GM18502 (cell line): ENCODE results near the gene DVL3.

Source experiments
- ATAC-seq: cut with Tn5 transposase; IDR thresholded peaks from one replicate; pipeline ENCODE4 v1.9.1; 2021; ENCODE audit warnings: mild to moderate bottlenecking; ENCODE audit not compliant: unreplicated experiment, poor library complexity

DVL3 gene

DNA sequence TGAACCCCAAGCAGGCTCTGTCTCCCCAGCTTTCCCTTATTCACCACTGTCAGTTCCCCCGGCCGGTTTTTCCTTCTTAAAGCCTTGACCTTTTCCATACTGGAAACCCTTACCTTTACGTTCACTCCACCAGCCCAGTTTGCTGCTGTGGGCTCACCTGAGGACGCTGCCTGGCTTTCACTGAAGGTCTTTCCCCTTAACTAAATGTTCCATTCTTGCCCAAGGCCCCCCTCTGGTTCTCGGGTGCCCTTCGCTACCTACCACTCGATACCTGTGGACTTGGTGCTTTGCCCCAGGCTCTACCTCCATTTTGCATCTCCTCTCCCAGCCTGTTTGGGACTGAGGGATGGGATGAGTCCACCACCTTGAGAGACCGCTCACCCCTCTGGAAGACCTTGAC, 20.3 kb downstream of the DVL3 start:
- ATAC-seq: no peak

DNA sequence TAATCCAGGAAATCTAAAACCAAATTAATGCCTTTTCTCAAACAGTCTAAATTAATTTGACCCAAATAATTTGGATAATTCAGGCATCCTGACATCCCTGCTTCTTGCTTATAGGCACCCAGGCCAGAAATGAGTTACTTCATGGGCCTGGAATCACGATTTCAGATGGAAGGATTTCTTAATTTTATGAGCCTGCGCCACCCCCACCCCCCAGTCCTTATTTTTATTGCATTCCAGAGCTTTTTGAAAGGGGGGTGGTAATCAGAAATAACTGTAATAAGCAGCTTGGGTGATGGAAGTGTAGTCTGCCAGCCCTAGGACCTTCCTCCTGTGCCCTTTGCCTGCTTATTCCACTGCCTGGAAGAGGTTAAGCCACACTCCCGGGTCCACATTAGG, 20.8 kb downstream of the DVL3 start:
- no peak for ATAC-seq

DNA sequence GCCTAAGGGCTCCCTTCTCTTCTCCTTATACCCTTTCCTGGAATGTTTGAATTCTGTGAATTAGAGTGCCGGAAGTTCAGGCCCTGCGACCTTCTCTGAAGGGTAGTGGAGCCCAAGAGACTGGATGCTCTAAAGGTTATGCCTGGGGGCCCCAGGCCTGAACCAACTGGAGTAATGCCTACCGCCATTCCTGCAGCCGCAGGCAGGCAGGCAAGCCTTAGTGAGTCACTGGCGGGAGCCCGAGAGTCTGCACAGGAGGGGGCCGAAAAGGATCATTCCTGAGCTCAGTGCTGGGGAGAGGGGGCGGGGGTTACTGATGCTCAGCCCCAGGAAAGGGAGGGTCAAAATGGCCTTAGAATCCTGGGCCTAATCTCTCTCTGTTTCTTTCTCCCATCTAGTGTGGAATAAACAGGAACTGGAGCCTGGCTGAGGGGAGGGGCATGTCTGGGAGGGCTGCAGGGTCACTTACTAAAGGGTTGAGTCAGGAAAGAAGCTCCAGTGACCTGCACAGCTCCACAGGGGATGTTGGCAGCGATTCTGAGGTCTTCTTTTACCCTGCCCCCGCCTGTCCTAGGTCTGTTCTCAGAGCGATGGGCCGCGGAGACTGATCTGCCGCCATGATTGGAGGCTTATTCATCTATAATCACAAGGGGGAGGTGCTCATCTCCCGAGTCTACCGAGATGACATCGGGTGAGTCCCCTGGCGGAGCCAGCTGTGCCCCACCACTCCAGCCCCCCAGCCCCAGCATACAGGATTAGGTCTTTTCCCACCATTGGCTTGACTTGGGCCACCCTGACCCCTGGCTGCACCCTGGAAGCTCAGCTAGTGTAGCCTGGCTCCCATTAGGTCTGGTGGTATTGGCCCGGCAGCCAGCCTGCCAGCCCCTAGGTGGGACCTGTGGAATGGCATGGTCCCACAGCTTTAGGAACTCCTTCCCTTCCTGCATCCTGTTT, 21.5 kb downstream of the DVL3 start:
- ATAC-seq: no peak

DNA sequence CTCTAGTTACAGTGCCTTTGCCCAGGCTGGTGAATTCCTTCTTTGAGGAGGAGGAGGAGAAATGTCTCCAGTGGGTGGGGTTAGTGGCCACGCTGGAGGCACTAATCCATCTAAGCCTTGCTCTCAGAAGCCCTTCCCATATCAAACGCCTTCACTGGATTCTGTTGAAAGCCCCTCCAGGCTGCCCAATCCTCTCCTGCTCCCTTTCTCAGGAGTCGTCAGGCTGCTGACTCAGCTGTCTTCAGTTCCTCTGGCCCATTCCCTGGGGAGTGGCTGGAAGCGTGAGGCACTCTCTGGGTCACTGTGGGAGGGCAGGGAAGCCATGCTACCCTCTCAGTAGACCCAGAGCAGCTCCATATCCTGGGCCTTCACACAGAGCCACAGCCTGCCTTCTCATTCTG, 22.2 kb downstream of the DVL3 start:
- ATAC-seq: no peak

DNA sequence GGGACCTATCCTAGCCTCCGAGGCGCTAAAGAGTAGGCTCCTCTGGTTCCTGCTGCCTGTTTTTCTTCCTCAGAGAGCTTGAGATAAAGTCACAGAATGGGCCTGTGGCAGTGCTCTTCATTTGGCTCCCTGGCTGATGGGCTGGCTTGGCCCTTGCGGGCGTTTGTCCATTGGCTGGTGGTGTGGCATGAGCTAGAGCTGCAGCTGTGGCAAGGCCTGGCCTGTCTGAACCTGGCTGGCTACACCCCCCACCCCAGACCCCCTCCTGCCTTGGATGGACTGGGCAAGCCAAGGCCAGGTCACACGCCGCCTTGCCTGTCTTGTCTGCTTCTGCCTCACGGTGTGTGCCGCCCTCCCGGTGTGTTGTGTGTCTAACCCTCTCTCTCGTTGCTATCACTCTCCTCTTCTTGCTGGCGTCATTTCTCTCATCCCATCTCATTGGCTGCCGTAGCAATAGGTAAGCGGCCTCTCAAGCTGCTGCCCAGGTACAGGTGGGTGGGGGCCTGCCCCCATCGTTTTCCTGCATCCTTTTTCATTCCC, 22.7 kb downstream of the DVL3 start:
- no peak for ATAC-seq

DNA sequence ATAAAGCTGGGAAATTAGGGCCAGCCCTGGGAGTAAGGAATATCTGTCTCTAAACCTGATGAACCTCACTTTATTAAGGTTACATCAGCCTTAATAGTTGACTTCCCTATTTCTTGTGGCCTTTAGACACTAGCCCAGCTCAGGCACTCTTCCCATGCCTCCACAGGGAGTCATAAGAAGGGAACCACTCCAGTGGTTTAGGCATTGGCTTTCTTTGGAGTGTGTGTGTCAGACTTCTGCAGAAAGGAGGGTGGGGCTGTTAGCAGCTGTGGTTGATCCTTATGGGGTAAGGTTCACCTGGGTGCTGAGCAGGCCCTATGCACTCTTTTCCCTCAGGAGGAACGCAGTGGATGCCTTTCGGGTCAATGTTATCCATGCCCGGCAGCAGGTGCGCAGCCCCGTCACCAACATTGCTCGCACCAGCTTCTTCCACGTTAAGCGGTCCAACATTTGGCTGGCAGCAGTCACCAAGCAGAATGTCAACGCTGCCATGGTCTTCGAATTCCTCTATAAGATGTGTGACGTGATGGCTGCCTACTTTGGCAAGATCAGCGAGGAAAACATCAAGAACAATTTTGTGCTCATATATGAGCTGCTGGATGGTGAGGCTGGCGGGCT, 23.5 kb downstream of the DVL3 start:
- ATAC-seq: no peak

DNA sequence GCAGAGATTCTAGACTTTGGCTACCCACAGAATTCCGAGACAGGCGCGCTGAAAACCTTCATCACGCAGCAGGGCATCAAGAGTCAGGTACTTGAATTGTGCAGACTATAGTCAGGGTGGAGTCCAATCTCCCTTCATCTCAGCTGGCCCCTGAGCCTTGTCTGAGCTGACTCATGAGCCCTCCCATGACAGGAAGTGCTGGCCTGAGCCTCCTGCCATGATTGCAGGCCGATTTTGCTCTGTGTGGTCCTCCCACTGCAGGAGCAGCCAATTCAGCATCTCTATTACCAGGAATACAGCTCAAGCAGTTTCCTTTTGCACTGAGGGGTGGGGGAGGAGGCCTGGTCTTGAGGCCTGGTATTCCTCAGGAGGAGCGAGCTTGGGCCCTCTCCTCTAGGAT, 25.0 kb downstream of the DVL3 start:
- no peak for ATAC-seq

DNA sequence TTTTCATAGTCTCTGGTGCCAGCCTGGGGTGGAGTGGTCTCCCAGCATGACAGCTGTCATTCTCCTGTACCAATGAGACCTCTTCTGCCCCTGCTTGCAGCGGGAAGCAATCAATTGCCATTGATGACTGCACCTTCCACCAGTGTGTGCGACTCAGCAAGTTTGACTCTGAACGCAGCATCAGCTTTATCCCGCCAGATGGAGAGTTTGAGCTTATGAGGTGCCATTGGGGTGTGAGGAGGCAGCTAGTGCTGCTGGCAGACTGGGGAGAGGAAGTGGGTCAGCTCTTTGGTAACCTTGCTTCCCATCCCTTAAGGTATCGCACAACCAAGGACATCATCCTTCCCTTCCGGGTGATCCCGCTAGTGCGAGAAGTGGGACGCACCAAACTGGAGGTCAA, 26.4 kb downstream of the DVL3 start:
- no peak for ATAC-seq

DNA sequence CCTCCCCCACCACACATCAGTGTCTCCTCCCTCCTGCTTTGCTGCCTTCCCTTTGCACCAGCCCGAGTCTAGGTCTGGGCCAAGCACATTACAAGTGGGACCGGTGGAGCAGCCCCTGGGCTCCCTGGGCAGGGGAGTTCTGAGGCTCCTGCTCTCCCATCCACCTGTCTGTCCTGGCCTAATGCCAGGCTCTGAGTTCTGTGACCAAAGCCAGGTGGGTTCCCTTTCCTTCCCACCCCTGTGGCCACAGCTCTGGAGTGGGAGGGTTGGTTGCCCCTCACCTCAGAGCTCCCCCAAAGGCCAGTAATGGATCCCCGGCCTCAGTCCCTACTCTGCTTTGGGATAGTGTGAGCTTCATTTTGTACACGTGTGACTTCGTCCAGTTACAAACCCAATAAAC, 28.5 kb downstream of the DVL3 start:
- no peak for ATAC-seq

DNA sequence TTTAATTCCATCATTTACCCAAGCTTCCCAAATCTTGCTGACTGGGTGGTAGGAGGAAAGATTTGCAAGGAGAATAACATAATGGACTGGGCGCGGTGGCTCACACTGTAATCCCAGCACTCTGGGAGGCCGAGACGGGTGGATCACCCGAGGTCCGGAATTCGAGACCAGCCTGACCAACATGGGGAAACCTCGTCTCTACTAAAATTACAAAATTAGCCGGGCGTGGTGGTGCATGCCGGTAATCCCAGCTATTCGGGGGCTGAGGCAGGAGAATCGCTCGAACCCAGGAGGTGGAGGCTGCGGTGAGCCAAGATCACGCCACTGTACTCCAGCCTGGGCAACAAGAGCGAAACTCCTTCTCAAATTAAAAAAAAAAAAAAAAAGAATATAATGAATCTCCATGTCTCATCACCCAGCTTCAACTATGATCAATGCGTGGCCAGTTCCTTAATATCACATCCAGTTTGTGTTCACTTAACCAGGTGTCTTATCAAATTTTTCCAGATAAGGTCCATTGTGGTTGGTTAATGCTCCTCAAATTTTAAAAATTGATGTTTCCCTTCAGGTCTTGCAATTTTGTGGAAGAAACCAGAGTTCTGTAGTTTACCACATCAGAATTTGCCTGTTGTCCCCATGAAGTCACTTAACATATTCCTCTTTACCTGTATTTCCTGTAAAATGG, 29.5 kb downstream of the DVL3 start:
- no peak for ATAC-seq

DNA sequence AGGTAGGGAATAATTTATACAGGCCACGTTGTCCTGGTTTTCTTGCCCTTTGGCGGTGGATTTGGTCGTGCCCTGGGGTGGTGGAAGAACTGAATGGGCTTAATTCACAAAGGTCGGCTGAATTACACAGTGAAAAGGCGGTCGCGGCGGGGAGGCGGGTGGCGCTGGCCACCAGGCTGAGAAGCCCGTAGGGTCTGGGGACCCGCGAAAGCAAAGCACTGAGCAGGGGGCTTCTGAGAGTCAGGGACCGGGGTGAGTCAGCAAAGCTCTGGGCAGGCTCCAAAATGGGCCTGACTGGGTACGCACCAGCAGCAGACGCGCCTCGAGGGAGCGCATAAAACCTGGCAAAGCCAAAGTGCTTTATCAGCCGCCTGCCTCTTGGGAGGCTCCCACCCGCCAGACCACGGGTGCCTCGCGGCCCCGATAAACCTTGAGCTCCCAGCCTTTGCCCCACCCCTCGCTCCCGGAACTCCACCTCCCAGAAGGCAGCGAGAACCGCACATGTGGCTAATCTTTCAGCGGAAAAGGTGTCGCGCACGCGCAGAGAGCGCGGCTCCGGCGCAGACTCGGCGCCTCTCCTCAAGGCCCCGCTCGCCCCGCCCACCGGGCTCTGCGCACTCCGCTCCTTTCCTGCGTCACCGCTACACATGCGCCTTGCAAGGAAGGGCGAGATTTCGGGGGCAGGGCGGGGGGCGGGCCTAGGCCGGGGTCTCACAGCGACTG, 30.4 kb downstream of the DVL3 start:
- ATAC-seq: peak; percentile 92

DNA sequence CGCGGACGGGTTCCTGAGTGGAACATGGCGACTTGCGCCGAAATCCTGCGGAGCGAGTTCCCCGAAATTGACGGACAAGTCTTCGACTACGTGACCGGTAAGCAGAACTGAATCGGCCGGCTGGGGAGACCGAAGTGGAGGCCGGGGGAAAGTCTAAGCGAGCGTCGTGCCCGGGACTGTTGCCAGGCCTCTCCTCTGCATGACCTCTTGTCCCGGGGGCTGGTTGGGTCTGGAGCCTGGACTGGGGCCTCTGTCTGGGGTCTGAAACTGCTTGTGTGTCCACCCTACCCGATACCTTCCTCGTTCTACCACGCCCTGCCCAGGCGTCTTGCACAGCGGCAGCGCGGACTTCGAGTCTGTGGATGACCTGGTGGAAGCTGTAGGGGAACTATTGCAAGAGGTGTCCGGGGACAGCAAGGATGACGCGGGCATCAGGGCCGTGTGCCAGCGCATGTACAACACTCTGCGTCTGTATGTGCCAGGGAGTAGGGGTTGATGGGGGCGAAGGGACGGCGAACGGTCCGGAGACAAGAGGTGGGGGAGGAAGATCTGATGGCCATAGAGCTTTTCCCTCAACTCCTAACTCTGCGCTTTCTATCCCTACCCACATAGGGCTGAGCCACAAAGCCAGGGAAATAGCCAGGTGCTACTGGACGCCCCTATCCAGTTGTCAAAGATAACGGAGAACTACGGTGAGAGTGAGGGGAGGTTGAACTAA, 31.2 kb downstream of the DVL3 start, which contains the start of gene ABCF3:
Gene ABCF3 (plus strand): TSS at position 16 of the 718 bp plus-strand sequence. CDS start 9 bp downstream, at position 25.
- ATAC-seq: peak; percentile 34

DNA sequence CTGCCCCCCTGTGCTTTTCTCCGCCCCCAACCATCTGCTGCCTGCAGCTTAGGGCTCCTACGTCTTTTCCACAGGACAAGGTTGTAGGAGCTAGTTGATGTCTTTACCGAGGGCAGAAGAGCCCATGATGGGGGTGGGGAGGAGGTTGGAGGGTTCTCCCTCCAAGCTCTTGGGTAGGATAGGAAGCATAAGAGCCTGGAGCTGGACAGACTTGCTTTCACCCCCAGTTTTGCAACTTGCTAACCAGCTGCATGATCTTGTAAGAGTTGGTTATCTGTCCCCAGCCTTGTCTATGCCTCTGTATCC, 31.7 kb downstream of the DVL3 start:
- no peak for ATAC-seq

DNA sequence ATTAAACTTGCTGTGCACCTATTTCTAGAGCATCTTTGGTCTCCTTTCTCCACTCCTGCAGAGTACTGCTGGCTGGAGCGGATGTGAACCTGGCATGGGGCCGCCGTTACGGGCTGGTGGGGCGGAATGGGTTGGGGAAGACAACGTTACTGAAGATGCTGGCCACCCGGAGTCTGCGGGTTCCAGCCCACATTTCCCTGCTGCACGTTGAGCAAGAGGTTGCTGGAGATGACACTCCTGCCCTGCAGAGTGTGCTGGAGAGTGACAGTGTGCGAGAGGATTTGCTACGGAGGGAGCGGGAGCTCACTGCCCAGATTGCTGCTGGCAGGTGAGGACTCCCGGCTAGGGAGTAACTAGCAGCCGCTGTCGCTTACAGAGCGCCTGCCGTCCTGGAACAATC, 32.9 kb downstream of the DVL3 start:
- no peak for ATAC-seq

DNA sequence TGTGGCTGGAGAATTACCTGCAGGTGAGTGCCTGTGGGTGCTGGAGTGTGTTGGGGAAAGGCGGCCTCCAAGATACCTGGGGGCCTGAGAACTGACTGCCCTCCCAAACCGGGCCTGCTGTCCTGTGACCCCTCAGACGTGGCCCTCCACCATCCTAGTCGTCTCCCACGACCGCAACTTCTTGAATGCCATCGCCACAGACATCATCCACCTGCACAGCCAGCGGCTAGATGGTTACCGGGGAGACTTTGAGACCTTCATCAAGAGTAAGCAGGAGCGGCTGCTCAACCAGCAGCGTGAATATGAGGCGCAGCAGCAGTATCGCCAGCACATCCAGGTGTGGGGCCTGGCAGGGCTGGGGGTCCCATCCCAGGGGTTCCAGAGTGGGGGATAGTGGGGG, 34.2 kb downstream of the DVL3 start:
- no peak for ATAC-seq

DNA sequence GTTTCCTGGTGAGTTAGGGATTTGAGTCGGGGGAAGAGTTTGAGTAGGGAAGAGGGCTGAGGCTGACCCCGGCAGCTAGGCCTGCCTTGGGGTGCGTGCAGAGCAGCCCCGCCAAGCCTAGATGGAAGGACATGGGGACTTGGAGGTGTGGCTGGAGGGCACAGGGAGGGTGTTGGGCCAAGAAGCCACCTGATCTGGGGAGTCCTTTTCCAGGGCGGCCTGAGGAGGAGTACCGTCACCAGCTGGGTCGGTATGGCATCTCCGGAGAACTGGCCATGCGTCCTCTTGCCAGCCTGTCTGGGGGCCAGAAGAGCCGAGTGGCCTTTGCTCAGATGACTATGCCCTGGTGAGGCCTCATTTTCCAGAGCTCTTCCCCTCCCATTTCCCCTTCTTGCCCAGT, 37.7 kb downstream of the DVL3 start:
- ATAC-seq: no peak

DNA sequence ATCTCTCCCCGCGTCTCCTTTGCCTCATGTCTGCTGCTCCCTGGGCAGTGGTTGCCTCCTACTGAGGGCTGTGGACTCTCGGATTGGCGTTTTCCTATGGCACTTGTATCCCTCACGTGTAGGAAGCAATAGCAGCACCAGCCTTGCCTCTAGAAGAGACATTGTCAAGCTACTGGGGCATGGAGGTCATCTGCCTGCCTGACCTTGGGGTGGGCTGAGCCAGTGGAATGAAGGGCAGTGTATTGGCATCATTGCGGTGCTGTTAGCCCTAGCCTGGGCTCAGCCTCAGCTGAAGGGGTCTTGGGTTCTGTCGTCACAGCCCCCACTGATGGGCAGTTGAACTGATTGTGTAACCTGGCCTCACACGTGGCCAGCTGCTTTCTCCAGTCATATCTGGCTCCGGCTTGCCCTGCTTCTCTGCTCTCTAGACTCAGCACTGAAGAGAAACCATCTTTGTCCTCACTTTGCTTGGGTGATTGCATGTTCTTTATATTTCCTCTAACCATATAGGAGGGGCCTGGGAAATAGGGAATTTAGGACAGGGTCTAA, 38.9 kb downstream of the DVL3 start:
- ATAC-seq: no peak

DNA sequence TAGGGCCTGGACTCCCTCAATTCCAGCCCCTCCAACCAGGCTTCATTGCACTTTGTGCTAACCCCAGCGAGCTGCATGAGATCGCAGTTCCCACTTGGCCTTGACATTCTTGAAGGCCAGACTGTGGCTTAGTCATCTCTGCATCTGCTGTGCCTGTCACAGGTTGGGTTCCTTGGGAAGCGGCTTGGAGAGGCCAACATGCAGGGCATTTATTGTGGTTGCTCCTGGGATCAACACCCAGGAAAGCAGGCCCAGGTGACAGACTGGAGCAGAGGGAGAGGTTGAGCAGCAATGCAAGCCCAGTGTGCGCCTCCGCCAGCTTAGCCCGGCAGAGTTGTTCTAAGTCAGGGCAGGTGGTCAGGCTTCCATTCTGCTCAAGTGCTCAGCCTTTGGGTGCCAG, 41.4 kb downstream of the DVL3 start:
- ATAC-seq: no peak

DNA sequence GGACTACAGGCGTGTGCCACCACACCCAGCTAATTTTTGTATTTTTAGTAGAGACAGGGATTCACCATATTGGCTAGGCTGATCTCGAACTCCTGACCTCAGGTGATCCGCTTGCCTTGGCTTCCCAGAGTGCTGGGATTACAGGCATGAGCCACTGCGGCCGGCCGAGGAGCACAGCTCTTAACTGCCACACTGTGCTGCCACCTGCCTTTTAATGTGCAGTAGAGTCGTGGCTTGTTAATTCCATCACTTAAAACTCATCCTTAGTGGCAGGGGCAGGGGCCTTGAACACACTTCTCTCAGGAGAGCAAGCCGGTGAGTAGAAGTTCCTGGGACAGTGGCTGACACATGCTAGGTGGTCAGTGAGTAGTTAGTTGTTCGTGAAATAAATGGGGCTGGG, 43.3 kb downstream of the DVL3 start:
- ATAC-seq: no peak

DNA sequence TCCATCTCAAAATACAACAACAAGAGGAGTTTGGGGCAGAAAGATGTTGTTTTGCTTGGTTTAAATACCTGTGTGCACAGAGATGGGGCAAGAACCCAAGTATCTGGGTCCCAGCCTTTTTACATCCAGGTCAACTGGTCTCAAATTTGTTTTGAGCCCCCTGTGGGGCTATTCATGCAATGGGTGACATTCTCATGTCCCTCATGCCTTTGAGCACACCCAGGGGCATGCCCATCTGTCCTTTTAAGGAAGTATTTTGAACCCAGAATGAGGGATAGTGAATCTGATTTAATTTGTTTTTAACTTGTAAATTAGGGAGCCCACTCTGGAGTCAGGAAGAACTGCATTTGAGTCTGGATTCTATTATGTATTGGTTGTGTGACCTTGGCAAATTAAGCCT, 45.6 kb downstream of the DVL3 start:
- ATAC-seq: no peak
